Epithelial cell of umbilical artery (primary cell): ENCODE data around the gene CRYGD. TPM values are rescaled to one million over a fixed set of nuclear protein-coding genes. Genes with fewer than 3 reads are reported as not detected.

ENCODE experiments used
- total RNA-seq: library from RNA; depleted of rRNA; stranded (reverse); fragments of >200 nt; gene quantifications from 2 replicates; pipeline ENCODE4 v1.2.3, GENCODE V29; 2014

Gene CRYGD
- not detected in 2 replicates for total RNA-seq

GRCh38 chr2:208124013-208124715 lies at the start of gene CRYGD:
TSS of gene CRYGD (minus strand) at chr2:208124524. CDS start at chr2:208124473, 51 bp downstream.

GRCh38 chr2:208163489-208163888 lies 39.2 kb upstream of the CRYGD start, which contains the start of gene CRYGA:
TSS of gene CRYGA (minus strand) at chr2:208163589. CDS start at chr2:208163556, 33 bp downstream.

DNA sequence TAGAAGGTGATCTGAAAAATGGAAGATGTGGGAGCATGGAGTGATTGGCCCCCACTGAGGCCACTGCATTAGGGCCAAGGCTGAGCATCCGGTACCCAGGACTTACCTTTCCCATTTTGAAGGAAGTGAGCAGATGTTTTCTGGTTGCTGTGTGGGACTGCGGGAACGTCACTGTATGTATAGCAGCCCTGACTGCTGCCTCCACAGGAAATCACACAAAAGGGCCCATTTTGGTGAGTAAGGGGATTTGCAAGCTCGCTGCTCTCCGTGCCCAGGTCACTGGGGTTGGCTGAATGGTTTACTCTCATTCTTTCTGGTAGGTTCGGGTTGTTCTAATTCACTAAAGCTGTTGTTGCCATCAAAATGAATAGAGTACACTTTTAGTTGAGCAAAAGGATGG lies 21.7 kb upstream of the CRYGD start, which contains the start of gene CRYGB:
TSS of gene CRYGB (minus strand) at position 153 of the 400 bp plus-strand sequence. CDS start at position 115, 38 bp downstream.

DNA sequence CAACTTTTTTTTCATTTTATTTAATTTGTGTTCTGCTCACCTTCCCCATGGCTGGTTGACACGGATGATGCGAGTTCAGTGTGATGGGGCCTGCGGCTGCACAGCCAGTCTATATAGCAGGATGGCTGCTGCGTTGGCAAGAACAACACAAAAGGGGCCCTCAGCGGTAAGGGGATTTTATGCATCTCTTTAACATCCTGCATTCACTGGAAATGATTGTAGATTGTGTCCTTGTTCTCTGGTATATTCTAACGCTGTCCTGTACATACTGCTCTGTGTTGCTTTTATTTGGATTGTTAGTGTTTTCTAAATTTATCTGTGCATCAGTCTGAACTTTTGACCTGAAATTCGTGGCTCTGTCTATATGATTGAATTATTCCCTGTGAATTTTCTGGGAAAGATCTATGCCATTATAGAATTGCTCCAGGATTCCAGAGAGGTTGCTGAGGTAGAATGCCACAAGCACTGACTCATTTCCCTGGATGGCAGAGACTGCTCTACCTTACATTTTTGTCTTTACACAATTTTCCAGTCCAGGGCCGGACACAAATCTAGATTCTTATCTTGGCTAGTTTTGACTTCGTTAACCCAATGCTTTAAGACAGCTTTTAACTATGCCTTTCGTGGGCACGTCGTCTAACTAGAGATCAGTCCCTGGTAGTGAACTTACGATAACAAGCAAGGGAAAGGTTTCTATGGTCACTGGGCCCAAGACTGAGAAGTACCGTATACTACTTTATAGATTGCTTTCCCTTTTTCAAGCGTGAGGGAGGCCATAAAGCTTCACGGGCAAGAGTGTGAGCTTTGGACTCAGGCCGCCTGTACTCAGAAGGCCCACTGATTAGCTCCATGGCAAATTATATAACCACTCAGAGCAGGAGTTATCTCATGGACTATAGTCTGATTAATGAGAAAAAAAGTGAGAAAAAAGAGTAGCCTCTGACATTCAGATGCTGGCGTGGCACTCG lies 5.7 kb upstream of the CRYGD start, which contains the start of gene CRYGC:
TSS of gene CRYGC (minus strand) at position 85 of the 968 bp plus-strand sequence. CDS start at position 49, 36 bp downstream.

Other genes with a start within 250 kb of the CRYGD start
- gene PLEKHM3, start 99.0 kb downstream of the CRYGD start, total RNA-seq, result 8.1 and 11.1 TPM in 2 replicates
- not detected in 2 replicates for gene CRYGC, start 5.3 kb upstream of the CRYGD start, total RNA-seq
- gene CRYGB, start 21.6 kb upstream of the CRYGD start, total RNA-seq, result not detected in 2 replicates
- not detected in 2 replicates for gene CRYGA, start 39.1 kb upstream of the CRYGD start, total RNA-seq
- gene C2orf80, start 65.5 kb upstream of the CRYGD start, total RNA-seq, result not detected in 2 replicates
- 115 and 191 TPM in 2 replicates for gene IDH1, start 130.5 kb upstream of the CRYGD start, total RNA-seq
- gene PIKFYVE, start 141.7 kb upstream of the CRYGD start, total RNA-seq, result 21.4 and 28.4 TPM in 2 replicates